Measurements from ENCODE around the gene TBC1D9.

Gene TBC1D9

GRCh38 chr4:140757232-140757630 lies 1.0 kb upstream of the TBC1D9 start:
- DNase-seq (ENCODE audit: low spot score): no peak
- peak overlapping the region; percentile 95 for H3K27ac ChIP-seq
- POLR2A ChIA-PET (ENCODE audit: low non-redundant PET): interaction anchor here (0.5 kb wide), 1 partner anchor 28 kb away, joined by 3 read pairs; no protein-coding TSS in a partner anchor

GRCh38 chr4:140755774-140756318 lies 339 bp downstream of the TBC1D9 start:
- peak; percentile 31 for DNase-seq (ENCODE audit: low spot score)
- no peak for TF ChIP-seq CTCF (conservative IDR thresholded peaks at IDR 0.05; ENCODE audit: low read depth)
- POLR2A ChIA-PET (ENCODE audit: low non-redundant PET): interaction anchor here (0.6 to 0.7 kb wide), 2 partner anchors 15 to 95 kb away, joined by 3 read pairs; no protein-coding TSS in a partner anchor
- peak overlapping the region; percentile 95 for H3K27ac ChIP-seq
- CTCF ChIA-PET: interaction anchor here (0.5 to 0.7 kb wide), 2 partner anchors 27 to 1975 kb away, joined by 3 read pairs; no protein-coding TSS in a partner anchor

More at GRCh38 chr4:140757232-140757630, 1.0 kb upstream of the TBC1D9 start:
- no peak for TF ChIP-seq CTCF (conservative IDR thresholded peaks at IDR 0.05; ENCODE audit: low read depth)
- CTCF ChIA-PET: interaction anchor here (0.7 kb wide), 1 partner anchor 36 kb away, joined by 3 read pairs; no protein-coding TSS in a partner anchor

- no peak for DNase-seq (ENCODE audit: low spot score)
- ChIA-PET POLR2A (ENCODE audit: low non-redundant PET) (no interaction called here), CTCF (interaction anchor here (0.6 kb wide), 1 partner anchor 66 kb away, joined by 3 read pairs; no protein-coding TSS in a partner anchor)
- no peak for TF ChIP-seq CTCF (conservative IDR thresholded peaks at IDR 0.05; ENCODE audit: low read depth)
- peak overlapping the region; percentile 95 for H3K27ac ChIP-seq
Measured at GRCh38 chr4:140754918-140755773, 1.0 kb downstream of the TBC1D9 start.

GRCh38 chr4:140753329-140753728 lies 2.9 kb downstream of the TBC1D9 start:
- POLR2A ChIA-PET (ENCODE audit: low non-redundant PET): no interaction called here
- H3K27ac ChIP-seq: no peak overlapping the region
- DNase-seq (ENCODE audit: low spot score): no peak
- TF ChIP-seq CTCF (conservative IDR thresholded peaks at IDR 0.05; ENCODE audit: low read depth): no peak
- CTCF ChIA-PET: interaction anchor here (0.6 to 0.8 kb wide), 2 partner anchors 10 to 199 kb away, joined by 3 to 4 read pairs; no protein-coding TSS in a partner anchor

GRCh38 chr4:140752291-140753068 lies 3.7 kb downstream of the TBC1D9 start:
- ChIA-PET POLR2A (ENCODE audit: low non-redundant PET) (no interaction called here), CTCF (interaction anchor here (0.6 kb wide), 1 partner anchor 198 kb away, joined by 3 read pairs; no protein-coding TSS in a partner anchor)
- no peak overlapping the region for H3K27ac ChIP-seq
- no peak for DNase-seq (ENCODE audit: low spot score)
- TF ChIP-seq CTCF (conservative IDR thresholded peaks at IDR 0.05; ENCODE audit: low read depth): no peak

- no peak for TF ChIP-seq CTCF (conservative IDR thresholded peaks at IDR 0.05; ENCODE audit: low read depth)
- CTCF ChIA-PET: interaction anchor here (0.8 kb wide), 1 partner anchor 9 kb away, joined by 3 read pairs; no protein-coding TSS in a partner anchor
- no peak for DNase-seq (ENCODE audit: low spot score)
- no peak overlapping the region for H3K27ac ChIP-seq
- POLR2A ChIA-PET (ENCODE audit: low non-redundant PET): no interaction called here
Measured at GRCh38 chr4:140750470-140750869, 5.7 kb downstream of the TBC1D9 start.
